Neural cell (in vitro differentiated cells): ENCODE results near the gene FASTKD2. TPM values are rescaled to one million over a fixed set of nuclear protein-coding genes. Genes with fewer than 3 reads are reported as not detected.

Experiments
- H2AFZ ChIP-seq: fragments of 200-600, 300-800 bp; sonication (generic), shearing (Covaris generic); 2 replicates; pipeline ENCODE4 v1.6.0; 2014; ENCODE audit warnings: low read depth, mild to moderate bottlenecking, antibody characterized with exemption, low read length, moderate library complexity
- H3F3A ChIP-seq: fragments of 200-600 bp; shearing (Covaris generic); 2 replicates; pipeline ENCODE4 v1.6.1; 2016; ENCODE audit warnings: mild to moderate bottlenecking, moderate library complexity, mixed read lengths, antibody characterized with exemption, low read length; ENCODE audit not compliant: insufficient read depth, poor library complexity, severe bottlenecking
- H3K27ac ChIP-seq: fragments of 200-600, 300-800 bp; sonication (generic), shearing (Covaris generic); 2 replicates; pipeline ENCODE4 v1.5.1; 2014; ENCODE audit warnings: mild to moderate bottlenecking, low read length, moderate library complexity
- H3K27me3 ChIP-seq: fragments of 300-800, 200-600 bp; sonication (generic), shearing (Covaris generic); 2 replicates; pipeline ENCODE4 v1.6.0; 2014; ENCODE audit warnings: mild to moderate bottlenecking, low read depth, low read length, moderate library complexity; ENCODE audit not compliant: insufficient read depth
- H3K36me3 ChIP-seq: fragments of 300-800, 200-600 bp; sonication (generic), shearing (Covaris generic); 2 replicates; pipeline ENCODE4 v1.5.1; 2014; ENCODE audit warnings: mild to moderate bottlenecking, antibody characterized with exemption, low read length, moderate library complexity; ENCODE audit not compliant: insufficient read depth
- H3K4me2 ChIP-seq: fragments of 300-800, 200-600 bp; sonication (generic), shearing (Covaris generic); 2 replicates; pipeline ENCODE4 v1.6.0; 2014; ENCODE audit warnings: mild to moderate bottlenecking, low read length
- H3K4me3 ChIP-seq: fragments of 300-800, 200-600 bp; sonication (generic), shearing (Covaris generic); 2 replicates; pipeline ENCODE4 v1.5.1; 2014; ENCODE audit warnings: mild to moderate bottlenecking, low read length, moderate library complexity
- H3K79me2 ChIP-seq: fragments of 200-600 bp; shearing (Covaris generic); replicated peaks from 2 replicates; pipeline ENCODE4 v1.6.0; 2014; ENCODE audit warnings: mild to moderate bottlenecking, low read length, moderate library complexity; ENCODE audit not compliant: insufficient read depth
- H3K9ac ChIP-seq: fragments of 300-800, 200-600 bp; sonication (generic), shearing (Covaris generic); 2 replicates; pipeline ENCODE4 v1.6.1; 2016; ENCODE audit warnings: mild to moderate bottlenecking, low read length, mixed read lengths
- H3K9me2 ChIP-seq: fragments of 200-600 bp; shearing (Covaris generic); 2 replicates; pipeline ENCODE4 v1.6.1; 2016; ENCODE audit warnings: mild to moderate bottlenecking, low read length, mixed read lengths; ENCODE audit not compliant: insufficient read depth
- H3K9me3 ChIP-seq: fragments of 200-600, 300-800 bp; sonication (generic), shearing (Covaris generic); 2 replicates; pipeline ENCODE4 v1.6.1; 2016; ENCODE audit warnings: mild to moderate bottlenecking, mixed run types, low read length, moderate library complexity, mixed read lengths
- H4K20me1 ChIP-seq: fragments of 200-600 bp; shearing (Covaris generic); 2 replicates; pipeline ENCODE4 v1.6.1; 2016; ENCODE audit warnings: mild to moderate bottlenecking, mixed run types; ENCODE audit not compliant: insufficient read depth
- EP300 ChIP-seq: fragments of 450-650 bp; conservative IDR thresholded peaks from 2 replicates; pipeline ENCODE4 v1.6.1; 2014; ENCODE audit warnings: antibody characterized with exemption, mild to moderate bottlenecking, moderate library complexity; ENCODE audit not compliant: poor library complexity, severe bottlenecking
- EZH2 ChIP-seq: fragments of 200-600, 300-800 bp; shearing (Covaris generic), sonication (generic); IDR thresholded peaks from 2 replicates; pipeline ENCODE4 v1.6.1; 2014; ENCODE audit warnings: antibody characterized with exemption, low read length, borderline replicate concordance, mild to moderate bottlenecking; ENCODE audit not compliant: insufficient read depth, poor library complexity, severe bottlenecking
- MXI1 ChIP-seq: fragments of 450-650 bp; conservative IDR thresholded peaks from 2 replicates; pipeline ENCODE4 v1.6.1; 2014; ENCODE audit warnings: antibody characterized with exemption, mild to moderate bottlenecking; ENCODE audit not compliant: poor library complexity, severe bottlenecking
- POLR2AphosphoS5 ChIP-seq: IDR thresholded peaks from 2 replicates; pipeline ENCODE4 v1.6.1; 2012
- RAD21 ChIP-seq: fragments of 450-650 bp; conservative IDR thresholded peaks from 2 replicates; pipeline ENCODE4 v1.6.1; 2014; ENCODE audit warnings: antibody characterized with exemption, mild to moderate bottlenecking, moderate library complexity
- SMC3 ChIP-seq: fragments of 450-650 bp; conservative IDR thresholded peaks from 2 replicates; pipeline ENCODE4 v1.6.1; 2014; ENCODE audit warnings: antibody characterized with exemption, mild to moderate bottlenecking, moderate library complexity; ENCODE audit not compliant: poor library complexity
- TAF1 ChIP-seq: IDR thresholded peaks from 2 replicates; pipeline ENCODE4 v1.6.1; 2012; ENCODE audit warnings: low read depth
- polyA plus RNA-seq: library from polyadenylated mRNA; depleted of rRNA; stranded (reverse); fragments of >200 nt; gene quantifications from 2 replicates; pipeline ENCODE4 v1.2.3, GENCODE V29; 2014
- TF ChIP-seq, protein P1 (sequence below): fragments of 450-650 bp; IDR thresholded peaks from 2 replicates; pipeline ENCODE4 v1.5.1; 2014; ENCODE audit warnings: antibody characterized with exemption, mild to moderate bottlenecking, moderate library complexity; ENCODE audit not compliant: poor library complexity, severe bottlenecking
- TF ChIP-seq, protein P2 (sequence below): IDR thresholded peaks from 2 replicates; pipeline ENCODE4 v1.6.1; 2012; ENCODE audit warnings: borderline replicate concordance

Gene FASTKD2
- polyA plus RNA-seq, 1 donor from 2014 or later: 56.1 TPM

DNA sequence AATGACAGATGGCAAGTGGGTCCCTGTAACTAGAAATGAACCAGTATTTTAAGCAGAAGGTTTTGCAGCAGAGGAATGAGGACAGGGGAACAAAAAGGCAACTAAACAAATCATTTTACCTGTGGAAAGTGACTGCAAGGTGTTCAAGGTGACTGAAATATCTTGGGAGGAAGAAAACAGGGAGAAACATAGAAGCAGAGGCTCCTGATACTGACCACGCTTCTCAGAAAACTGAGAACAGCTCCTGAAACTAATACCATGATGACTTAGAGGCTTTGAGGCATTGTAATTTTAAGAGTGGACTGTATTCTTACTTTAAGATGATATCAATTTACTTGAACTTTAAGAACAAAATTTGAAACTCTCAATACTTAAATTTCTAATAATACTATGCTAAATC lies 47.1 kb upstream of the FASTKD2 start, which contains the start of gene DYTN:
TSS of gene DYTN (minus strand) at position 101 of the 400 bp plus-strand sequence. CDS start 117 bp downstream, outside the sequence.
- Histone ChIP-seq H3K4me3 (no peak within 1 kb of the TSS), H3K27me3 (no peaks in the 10 kb centered on the region), H3K36me3 (no peaks in the 10 kb centered on the region), H3K27ac (no peak within 1 kb of the TSS), H3K9ac (no peak within 1 kb of the TSS), H2AFZ (no peak within 1 kb of the TSS), H4K20me1 (no peaks in the 10 kb centered on the region), H3K4me2 (no peak within 1 kb of the TSS), H3K79me2 (no peaks in the 10 kb centered on the region), H3K9me3 (no peaks in the 10 kb centered on the region), H3K9me2 (no peaks in the 10 kb centered on the region), H3F3A (no peaks in the 10 kb centered on the region)
- TF ChIP-seq EP300 (no peak), EZH2 (no peak), SMC3 (no peak), POLR2AphosphoS5 (no peak)
- TF ChIP-seq, protein P1, sequence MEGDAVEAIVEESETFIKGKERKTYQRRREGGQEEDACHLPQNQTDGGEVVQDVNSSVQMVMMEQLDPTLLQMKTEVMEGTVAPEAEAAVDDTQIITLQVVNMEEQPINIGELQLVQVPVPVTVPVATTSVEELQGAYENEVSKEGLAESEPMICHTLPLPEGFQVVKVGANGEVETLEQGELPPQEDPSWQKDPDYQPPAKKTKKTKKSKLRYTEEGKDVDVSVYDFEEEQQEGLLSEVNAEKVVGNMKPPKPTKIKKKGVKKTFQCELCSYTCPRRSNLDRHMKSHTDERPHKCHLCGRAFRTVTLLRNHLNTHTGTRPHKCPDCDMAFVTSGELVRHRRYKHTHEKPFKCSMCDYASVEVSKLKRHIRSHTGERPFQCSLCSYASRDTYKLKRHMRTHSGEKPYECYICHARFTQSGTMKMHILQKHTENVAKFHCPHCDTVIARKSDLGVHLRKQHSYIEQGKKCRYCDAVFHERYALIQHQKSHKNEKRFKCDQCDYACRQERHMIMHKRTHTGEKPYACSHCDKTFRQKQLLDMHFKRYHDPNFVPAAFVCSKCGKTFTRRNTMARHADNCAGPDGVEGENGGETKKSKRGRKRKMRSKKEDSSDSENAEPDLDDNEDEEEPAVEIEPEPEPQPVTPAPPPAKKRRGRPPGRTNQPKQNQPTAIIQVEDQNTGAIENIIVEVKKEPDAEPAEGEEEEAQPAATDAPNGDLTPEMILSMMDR: no peak

DNA sequence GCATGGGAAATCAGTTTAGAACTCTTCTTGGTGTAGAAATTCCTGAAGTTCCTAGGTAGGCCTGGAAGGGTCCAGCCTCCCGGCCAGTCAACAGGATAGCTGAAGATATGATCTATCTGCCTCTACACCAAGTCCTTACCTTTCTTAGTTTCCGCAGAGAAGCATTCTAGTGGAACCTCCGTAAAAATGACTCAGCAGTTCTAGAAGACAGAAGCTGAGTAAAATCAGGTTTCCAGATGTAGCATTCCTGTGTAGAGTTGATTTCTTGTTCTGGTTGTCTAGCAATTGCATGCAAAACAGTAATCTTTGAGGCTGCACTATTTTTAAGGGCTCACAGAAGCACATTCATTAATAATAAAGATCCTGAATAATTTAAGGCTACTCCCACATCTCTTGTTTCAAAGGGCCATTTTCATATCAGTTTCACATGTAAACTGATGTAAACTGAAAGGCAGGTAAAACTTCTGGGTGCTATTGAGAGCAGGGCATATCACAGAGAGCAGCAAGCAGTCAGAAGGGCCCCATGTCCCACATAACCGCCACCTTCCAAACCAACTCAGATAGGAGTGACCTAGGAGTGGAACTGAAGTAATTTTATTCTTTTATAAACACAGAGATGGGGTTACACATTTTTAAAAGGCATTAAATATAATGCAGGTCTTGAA lies 44.0 kb upstream of the FASTKD2 start:
- Histone ChIP-seq H2AFZ (no peak overlapping the region), H3K9me3 (no peaks in the 10 kb centered on the region), H3K27me3 (no peaks in the 10 kb centered on the region), H3K4me3 (no peak overlapping the region), H3K27ac (no peak overlapping the region), H3K9ac (no peak overlapping the region), H3K79me2 (no peaks in the 10 kb centered on the region), H3K4me2 (no peak overlapping the region), H3F3A (no peaks in the 10 kb centered on the region), H3K9me2 (no peaks in the 10 kb centered on the region), H3K36me3 (no peaks in the 10 kb centered on the region), H4K20me1 (no peaks in the 10 kb centered on the region)
- TF ChIP-seq EZH2: no peak
- no peak for TF ChIP-seq MXI1
- no peak for TF ChIP-seq EP300
- TF ChIP-seq SMC3: no peak
- no peak for TF ChIP-seq RAD21
- no peak for TF ChIP-seq TAF1
- no peak for TF ChIP-seq POLR2AphosphoS5
- TF ChIP-seq, protein P1: no peak
- TF ChIP-seq, protein P2, sequence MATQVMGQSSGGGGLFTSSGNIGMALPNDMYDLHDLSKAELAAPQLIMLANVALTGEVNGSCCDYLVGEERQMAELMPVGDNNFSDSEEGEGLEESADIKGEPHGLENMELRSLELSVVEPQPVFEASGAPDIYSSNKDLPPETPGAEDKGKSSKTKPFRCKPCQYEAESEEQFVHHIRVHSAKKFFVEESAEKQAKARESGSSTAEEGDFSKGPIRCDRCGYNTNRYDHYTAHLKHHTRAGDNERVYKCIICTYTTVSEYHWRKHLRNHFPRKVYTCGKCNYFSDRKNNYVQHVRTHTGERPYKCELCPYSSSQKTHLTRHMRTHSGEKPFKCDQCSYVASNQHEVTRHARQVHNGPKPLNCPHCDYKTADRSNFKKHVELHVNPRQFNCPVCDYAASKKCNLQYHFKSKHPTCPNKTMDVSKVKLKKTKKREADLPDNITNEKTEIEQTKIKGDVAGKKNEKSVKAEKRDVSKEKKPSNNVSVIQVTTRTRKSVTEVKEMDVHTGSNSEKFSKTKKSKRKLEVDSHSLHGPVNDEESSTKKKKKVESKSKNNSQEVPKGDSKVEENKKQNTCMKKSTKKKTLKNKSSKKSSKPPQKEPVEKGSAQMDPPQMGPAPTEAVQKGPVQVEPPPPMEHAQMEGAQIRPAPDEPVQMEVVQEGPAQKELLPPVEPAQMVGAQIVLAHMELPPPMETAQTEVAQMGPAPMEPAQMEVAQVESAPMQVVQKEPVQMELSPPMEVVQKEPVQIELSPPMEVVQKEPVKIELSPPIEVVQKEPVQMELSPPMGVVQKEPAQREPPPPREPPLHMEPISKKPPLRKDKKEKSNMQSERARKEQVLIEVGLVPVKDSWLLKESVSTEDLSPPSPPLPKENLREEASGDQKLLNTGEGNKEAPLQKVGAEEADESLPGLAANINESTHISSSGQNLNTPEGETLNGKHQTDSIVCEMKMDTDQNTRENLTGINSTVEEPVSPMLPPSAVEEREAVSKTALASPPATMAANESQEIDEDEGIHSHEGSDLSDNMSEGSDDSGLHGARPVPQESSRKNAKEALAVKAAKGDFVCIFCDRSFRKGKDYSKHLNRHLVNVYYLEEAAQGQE: no peak
